IMR-90 (cell line): Measurements from ENCODE around the gene GKN1. TPM values are rescaled to one million over a fixed set of nuclear protein-coding genes. Genes with fewer than 3 reads are reported as not detected.
A peak's percentile ranks its signal among the peaks of the same experiment; 100 is the strongest.

Experiments used
- ATAC-seq: fragments of 200-7000 bp; cut with Tn5 transposase; 2 replicates; pipeline ENCODE4 v1.9.1; 2020; ENCODE audit warnings: low read depth, mild to moderate bottlenecking, moderate library complexity
- BruUV-seq: library from RNA; stranded (reverse); fragments of 400-500 nt; replicated peaks from 2 replicates; lab custom pipeline; 2021; lab: Mats Ljungman, UMichigan
- CTCF ChIA-PET: fragments of 300-600 bp; formaldehyde crosslinking; extraction: SDS; loops from one replicate; lab custom pipeline; 2021; ENCODE audit warnings: antibody characterized with exemption; lab: Yijun Ruan, JAX
- POLR2A ChIA-PET: fragments of 300-600 bp; sonication (Branson Sonifier 250); formaldehyde crosslinking; loops from one replicate; lab custom pipeline; 2022; ENCODE audit warnings: antibody characterized with exemption; ENCODE audit not compliant: unreplicated experiment; lab: Charles Lee
- DNase-seq: peaks from one replicate; pipeline ENCODE4 v3.0.0; 2013
- H2AFZ ChIP-seq: replicated peaks from 2 replicates; pipeline ENCODE3; 2013; ENCODE audit warnings: low read length, mild to moderate bottlenecking; ENCODE audit not compliant: poor library complexity
- H2AK5ac ChIP-seq: 2 replicates; pipeline ENCODE4 v1.6.1; 2013; ENCODE audit warnings: low read depth, low read length, inconsistent platforms
- H2AK9ac ChIP-seq: replicated peaks from 2 replicates; pipeline ENCODE3; 2013; ENCODE audit warnings: mild to moderate bottlenecking, low read depth, low read length, moderate library complexity; ENCODE audit not compliant: poor library complexity
- H2BK120ac ChIP-seq: 2 replicates; pipeline ENCODE4 v1.6.1; 2013; ENCODE audit warnings: low read depth, low read length, inconsistent platforms
- H2BK15ac ChIP-seq: 3 replicates; pipeline ENCODE4 v1.6.1; 2013; ENCODE audit warnings: low read depth, low read length, inconsistent platforms
- H2BK20ac ChIP-seq: 2 replicates; pipeline ENCODE4 v1.6.1; 2013; ENCODE audit warnings: low read depth, mild to moderate bottlenecking, inconsistent platforms, low read length, moderate library complexity
- H2BK5ac ChIP-seq: 2 replicates; pipeline ENCODE4 v1.6.1; 2013; ENCODE audit warnings: mild to moderate bottlenecking, low read depth, low read length, inconsistent platforms; ENCODE audit not compliant: poor library complexity, severe bottlenecking
- H3K14ac ChIP-seq: replicated peaks from 2 replicates; pipeline ENCODE4 v1.6.1; 2013; ENCODE audit warnings: low read depth, low read length, inconsistent platforms
- H3K18ac ChIP-seq: 2 replicates; pipeline ENCODE4 v1.6.1; 2013; ENCODE audit warnings: low read depth, low read length, control low read depth
- H3K23ac ChIP-seq: 2 replicates; pipeline ENCODE4 v1.6.1; 2013; ENCODE audit warnings: low read depth, low read length, inconsistent platforms
- H3K27ac ChIP-seq: 2 replicates; pipeline ENCODE4 v1.5.1; 2013; ENCODE audit warnings: mild to moderate bottlenecking, control low read depth, low read length; ENCODE audit not compliant: insufficient read depth
- H3K27me3 ChIP-seq: 2 replicates; pipeline ENCODE4 v1.6.1; 2013; ENCODE audit warnings: low read length; ENCODE audit not compliant: control insufficient read depth, insufficient read depth
- H3K36me3 ChIP-seq: 2 replicates; pipeline ENCODE4 v1.6.1; 2013; ENCODE audit warnings: low read length, mixed read lengths; ENCODE audit not compliant: control insufficient read depth, insufficient read depth
- H3K4ac ChIP-seq: 2 replicates; pipeline ENCODE4 v1.6.1; 2013; ENCODE audit warnings: low read depth, low read length, inconsistent platforms
- H3K4me1 ChIP-seq: 2 replicates; pipeline ENCODE4 v1.6.1; 2013; ENCODE audit warnings: low read length, mixed read lengths; ENCODE audit not compliant: control insufficient read depth, insufficient read depth
- H3K4me2 ChIP-seq: 2 replicates; pipeline ENCODE4 v1.6.1; 2013; ENCODE audit warnings: low read depth, mild to moderate bottlenecking, control low read depth, low read length, moderate library complexity
- H3K4me3 ChIP-seq: 2 replicates; pipeline ENCODE4 v1.5.1; 2013; ENCODE audit warnings: low read depth, mild to moderate bottlenecking, control low read depth, low read length, moderate library complexity; ENCODE audit not compliant: insufficient read depth
- H3K56ac ChIP-seq: 2 replicates; pipeline ENCODE4 v1.6.1; 2013; ENCODE audit warnings: low read length, inconsistent platforms; ENCODE audit not compliant: insufficient read depth; ENCODE audit errors: extremely low read depth
- H3K79me1 ChIP-seq, 2 experiments: 2 replicates each; pipeline ENCODE4 v1.6.1; 2013; ENCODE audit warnings: low read length in 2 of 2, inconsistent platforms in 1 of 2, low read depth in 1 of 2
- H3K9ac ChIP-seq: 2 replicates; pipeline ENCODE4 v1.6.1; 2013; ENCODE audit warnings: low read depth, low read length, control low read depth
- H3K9me1 ChIP-seq: 2 replicates; pipeline ENCODE4 v1.6.1; 2013; ENCODE audit warnings: low read length, inconsistent platforms; ENCODE audit not compliant: insufficient read depth
- H3K9me3 ChIP-seq: 2 replicates; pipeline ENCODE4 v1.6.1; 2013; ENCODE audit warnings: low read length; ENCODE audit not compliant: control insufficient read depth, insufficient read depth
- H4K20me1 ChIP-seq: 2 replicates; pipeline ENCODE4 v1.6.1; 2013; ENCODE audit warnings: low read length, inconsistent platforms; ENCODE audit not compliant: insufficient read depth
- H4K5ac ChIP-seq: 2 replicates; pipeline ENCODE4 v1.6.1; 2013; ENCODE audit warnings: mild to moderate bottlenecking, low read depth, low read length, control low read depth
- H4K8ac ChIP-seq, 2 experiments: 2 replicates each; pipeline ENCODE4 v1.6.1; 2013; ENCODE audit warnings: low read depth in 2 of 2, low read length in 2 of 2, control low read depth in 1 of 2, inconsistent platforms in 1 of 2
- H4K91ac ChIP-seq: 2 replicates; pipeline ENCODE4 v1.6.1; 2013; ENCODE audit warnings: low read depth, low read length, inconsistent platforms; ENCODE audit not compliant: insufficient read depth
- BHLHE40 ChIP-seq: fragments of 150-350 bp; IDR thresholded peaks from 2 replicates; pipeline ENCODE4 v1.6.1; 2016; ENCODE audit warnings: mild to moderate bottlenecking, low read depth, low read length
- CEBPB ChIP-seq: IDR thresholded peaks from 2 replicates; pipeline ENCODE4 v1.6.1; 2012; ENCODE audit warnings: low read depth, low read length, improper control_type of control experiment
- CHD1 ChIP-seq: IDR thresholded peaks from 2 replicates; pipeline ENCODE4 v1.6.1; 2012; ENCODE audit warnings: low read depth, low read length, improper control_type of control experiment
- ELK1 ChIP-seq: fragments of 150-350 bp; IDR thresholded peaks from 2 replicates; pipeline ENCODE4 v1.6.1; 2016; ENCODE audit warnings: low read depth, mild to moderate bottlenecking, low read length, moderate library complexity, borderline replicate concordance
- FOS ChIP-seq: fragments of 150-350 bp; IDR thresholded peaks from 2 replicates; pipeline ENCODE4 v1.6.1; 2016; ENCODE audit warnings: low read depth, low read length
- MAFK ChIP-seq: IDR thresholded peaks from 2 replicates; pipeline ENCODE4 v1.6.1; 2012; ENCODE audit warnings: low read depth, low read length, improper control_type of control experiment
- MAZ ChIP-seq: IDR thresholded peaks from 2 replicates; pipeline ENCODE4 v1.6.1; 2012; ENCODE audit warnings: low read depth, mild to moderate bottlenecking, low read length, improper control_type of control experiment, moderate library complexity, borderline replicate concordance
- MXI1 ChIP-seq: IDR thresholded peaks from 2 replicates; pipeline ENCODE4 v1.6.1; 2012; ENCODE audit warnings: low read depth, mild to moderate bottlenecking, low read length, moderate library complexity, borderline replicate concordance
- NFE2L2 ChIP-seq: fragments of 150-350 bp; IDR thresholded peaks from 2 replicates; pipeline ENCODE4 v1.6.1; 2016; ENCODE audit warnings: low read depth, mild to moderate bottlenecking, low read length
- POLR2A ChIP-seq: IDR thresholded peaks from 2 replicates; pipeline ENCODE4 v1.6.1; 2012; ENCODE audit warnings: mild to moderate bottlenecking, low read depth, low read length
- SMC3 ChIP-seq: fragments of 150-350 bp; IDR thresholded peaks from 2 replicates; pipeline ENCODE4 v1.6.1; 2016; ENCODE audit warnings: low read depth, mild to moderate bottlenecking, antibody characterized with exemption, low read length, moderate library complexity
- WGBS, 2 experiments: methylation state at CpG; one replicate each; pipeline versions ENCODE4 v1.1.5 to v1.1.7; 2013; ENCODE audit warnings: missing lambda C conversion rate in 2 of 2; ENCODE audit not compliant: insufficient read length in 1 of 2; ENCODE audit errors: extremely low coverage in 2 of 2; 5-methylcytosine and 5-hydroxymethylcytosine counted together
- dilution Hi-C: fragments of 300-500 bp; cut with HindIII; formaldehyde crosslinking; loops from one replicate; pipeline ENCODE4 v1.14.3; 2018; ENCODE audit warnings: low sequenced_read_pairs; ENCODE audit not compliant: unreplicated experiment
- in situ Hi-C: fragments of 300-500 bp; cut with MboI; formaldehyde crosslinking; loops from 3 replicates; pipeline ENCODE4 v1.14.3; 2019; ENCODE audit warnings: low sequenced_read_pairs, inconsistent platforms, mixed read lengths
- intact Hi-C: fragments of 100-400 bp; cut with micrococcal nuclease; formaldehyde crosslinking; loops from 2 replicates; pipeline ENCODE4 v1.10.0; 2022
- polyA plus RNA-seq, 3 experiments: library from polyadenylated mRNA; depleted of rRNA; stranded (reverse); fragments of >200 nt; gene quantifications; 2 replicates each; pipeline ENCODE4 v1.2.3, GENCODE V29; 2012; ENCODE audit warnings: low replicate concordance in 1 of 3
- total RNA-seq: library from RNA; depleted of rRNA; stranded (reverse); fragments of >200 nt; gene quantifications from 2 replicates; pipeline ENCODE4 v1.2.3, GENCODE V29; 2012
- TF ChIP-seq, protein P1 (sequence below): fragments of 150-350 bp; IDR thresholded peaks from 2 replicates; pipeline ENCODE4 v1.6.1; 2017; ENCODE audit warnings: mild to moderate bottlenecking, antibody characterized with exemption, low read length, low read depth
- TF ChIP-seq, protein P2 (sequence below): conservative IDR thresholded peaks from 2 replicates; pipeline ENCODE4 v1.5.1; 2012; ENCODE audit warnings: mild to moderate bottlenecking, low read depth, low read length, improper control_type of control experiment

GKN1 gene
- total and polyA plus RNA-seq, 2 of the 4 experiments (the other 2 are of a cell fraction) = not detected

DNA sequence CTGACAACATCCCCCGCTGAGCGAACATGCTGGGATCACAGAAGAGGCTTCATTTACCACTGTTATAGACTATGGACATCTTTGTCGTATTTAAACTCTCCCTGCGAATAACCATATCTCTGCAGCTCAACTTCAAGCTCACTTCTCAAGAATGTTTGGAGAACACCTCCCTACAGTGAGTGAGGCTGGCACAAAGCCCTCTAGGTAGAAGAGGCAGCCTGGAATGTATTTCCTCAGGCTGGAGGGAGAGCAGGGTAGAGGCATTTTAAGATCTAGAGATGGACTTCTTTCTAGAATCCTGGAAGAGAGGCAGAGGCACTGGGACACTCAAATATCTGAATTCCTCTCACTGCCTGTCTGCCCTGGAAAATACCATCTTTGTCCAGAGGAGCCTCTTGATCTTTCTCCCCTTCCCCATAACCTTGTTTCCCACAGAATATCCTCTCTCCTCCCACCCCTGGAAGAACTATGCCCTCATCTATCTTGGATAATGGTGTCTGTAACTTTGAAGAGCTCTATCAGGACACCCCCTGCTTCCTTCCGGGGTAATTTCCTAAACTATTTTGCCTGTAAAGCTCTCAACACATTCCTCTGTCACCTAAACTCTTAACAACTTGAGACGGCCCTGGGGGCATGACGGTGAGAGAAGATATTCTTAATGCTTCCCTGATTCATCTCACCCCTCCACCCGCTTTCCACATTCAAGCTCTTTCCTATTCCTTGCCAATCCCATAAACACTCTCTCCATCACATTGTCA lies 36.2 kb downstream of the GKN1 start:
- Histone ChIP-seq H3K27ac (no peak overlapping the region), H3K27me3 (no peaks in the 10 kb centered on the region), H4K20me1 (no peaks in the 10 kb centered on the region), H3K9ac (no peak overlapping the region), H4K91ac (peak overlapping the region; percentile 39; the same call in 1 of the 2 replicates), H2BK120ac (peak overlapping the region; percentile 26; the same call in 1 of the 2 replicates), H2BK20ac (no peak overlapping the region), H3K9me1 (no peaks in the 10 kb centered on the region; the same call in 1 of the 2 replicates), H4K8ac (peak overlapping the region in 1 of 2 experiments; percentile 36; a peak in 2 of 4 replicates), H2BK15ac (peak overlapping the region; percentile 8; the same call in 1 of the 3 replicates), H3K56ac (no peak overlapping the region), H2AFZ (peak overlapping the region; percentile 59), H3K18ac (peak overlapping the region; percentile 18), H2AK5ac (peak overlapping the region; percentile 44), H4K5ac (no peak overlapping the region), H3K4me2 (no peak overlapping the region), H3K4me3 (no peak overlapping the region), H2BK5ac (no peak overlapping the region), H3K4ac (peak overlapping the region; percentile 15), H3K14ac (no peak overlapping the region; the same call in 1 of the 2 replicates), H3K79me1 (peaks cover 8 to 17% of the 10 kb centered on the region in 2 experiments), H3K9me3 (no peaks in the 10 kb centered on the region), H3K23ac (no peak overlapping the region), H2AK9ac (no peak overlapping the region), H3K4me1 (no peaks in the 10 kb centered on the region), H3K36me3 (no peaks in the 10 kb centered on the region)
- in situ Hi-C loops = loop anchor here (5.0 to 10.0 kb wide), 2 partner anchors 164 to 297 kb away; no protein-coding TSS in a partner anchor
- no TSS peak for BruUV-seq
- intact Hi-C loops = loop anchor here (10.0 kb wide), 1 partner anchor 546 kb away; the partner anchor contains the start of genes APLF and FBXO48
- ChIA-PET POLR2A (interaction anchor here (0.5 kb wide), 1 partner anchor 74 kb away, joined by 8 read pairs; no protein-coding TSS in a partner anchor), CTCF (interaction anchor here (0.6 kb wide), 1 partner anchor 234 kb away, joined by 3 read pairs; no protein-coding TSS in a partner anchor)
- 79% methylated on average over 5 of the region's 8 CpGs; no CpG with 5 or more reads in 1 of the 2 experiments for WGBS, 2 experiments
- ATAC-seq (no peak), DNase-seq (no peak)
- dilution Hi-C loops = loop anchor here (25.0 kb wide), 1 partner anchor 302 kb away; no protein-coding TSS in a partner anchor
- no peak for TF ChIP-seq CEBPB
- TF ChIP-seq NFE2L2 = no peak
- TF ChIP-seq SMC3 = no peak
- no peak for TF ChIP-seq BHLHE40
- no peak for TF ChIP-seq MXI1
- no peak for TF ChIP-seq ELK1
- TF ChIP-seq, protein P1, sequence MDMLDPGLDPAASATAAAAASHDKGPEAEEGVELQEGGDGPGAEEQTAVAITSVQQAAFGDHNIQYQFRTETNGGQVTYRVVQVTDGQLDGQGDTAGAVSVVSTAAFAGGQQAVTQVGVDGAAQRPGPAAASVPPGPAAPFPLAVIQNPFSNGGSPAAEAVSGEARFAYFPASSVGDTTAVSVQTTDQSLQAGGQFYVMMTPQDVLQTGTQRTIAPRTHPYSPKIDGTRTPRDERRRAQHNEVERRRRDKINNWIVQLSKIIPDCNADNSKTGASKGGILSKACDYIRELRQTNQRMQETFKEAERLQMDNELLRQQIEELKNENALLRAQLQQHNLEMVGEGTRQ = no peak
- no peak for TF ChIP-seq FOS
- no peak for TF ChIP-seq MAZ
- TF ChIP-seq POLR2A = no peak
- no peak for TF ChIP-seq MAFK
- TF ChIP-seq, protein P2, sequence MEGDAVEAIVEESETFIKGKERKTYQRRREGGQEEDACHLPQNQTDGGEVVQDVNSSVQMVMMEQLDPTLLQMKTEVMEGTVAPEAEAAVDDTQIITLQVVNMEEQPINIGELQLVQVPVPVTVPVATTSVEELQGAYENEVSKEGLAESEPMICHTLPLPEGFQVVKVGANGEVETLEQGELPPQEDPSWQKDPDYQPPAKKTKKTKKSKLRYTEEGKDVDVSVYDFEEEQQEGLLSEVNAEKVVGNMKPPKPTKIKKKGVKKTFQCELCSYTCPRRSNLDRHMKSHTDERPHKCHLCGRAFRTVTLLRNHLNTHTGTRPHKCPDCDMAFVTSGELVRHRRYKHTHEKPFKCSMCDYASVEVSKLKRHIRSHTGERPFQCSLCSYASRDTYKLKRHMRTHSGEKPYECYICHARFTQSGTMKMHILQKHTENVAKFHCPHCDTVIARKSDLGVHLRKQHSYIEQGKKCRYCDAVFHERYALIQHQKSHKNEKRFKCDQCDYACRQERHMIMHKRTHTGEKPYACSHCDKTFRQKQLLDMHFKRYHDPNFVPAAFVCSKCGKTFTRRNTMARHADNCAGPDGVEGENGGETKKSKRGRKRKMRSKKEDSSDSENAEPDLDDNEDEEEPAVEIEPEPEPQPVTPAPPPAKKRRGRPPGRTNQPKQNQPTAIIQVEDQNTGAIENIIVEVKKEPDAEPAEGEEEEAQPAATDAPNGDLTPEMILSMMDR = no peak
- no peak for TF ChIP-seq CHD1
